Upper lobe of left lung (tissue), 6 donors: Measurements from ENCODE around the gene SPARCL1. TPM values are rescaled to one million over a fixed set of nuclear protein-coding genes. Genes with fewer than 3 reads are reported as not detected.
A peak's percentile ranks its signal among the peaks of the same experiment; 100 is the strongest.

Experiments
- ATAC-seq, 2 donors: fragments of 200-7000 bp; cut with Tn5 transposase; one replicate each; pipeline ENCODE4 v1.9.1; 2022; ENCODE audit warnings: mild to moderate bottlenecking in 2 of 2, moderate library complexity in 2 of 2; ENCODE audit not compliant: low FRiP score in 2 of 2
- DNase-seq, 2 donors: peaks; one replicate each; pipeline ENCODE4 v3.0.0-alpha.2; 2019 to 2020
- H3K27ac ChIP-seq, 4 donors: fragments of 200-600 bp; sonication (generic); one replicate each; pipeline ENCODE4 v1.5.1; 2016 to 2019
- H3K27me3 ChIP-seq, 4 donors: fragments of 200-600 bp; sonication (generic); one replicate each; pipeline ENCODE4 v1.5.1; 2017 to 2019
- H3K36me3 ChIP-seq, 4 donors: fragments of 200-600 bp; sonication (generic); one replicate each; pipeline ENCODE4 v1.5.1; 2016 to 2019
- H3K4me1 ChIP-seq, 4 donors: fragments of 200-600 bp; sonication (generic); one replicate each; pipeline ENCODE4 v1.5.1; 2018 to 2019
- H3K4me3 ChIP-seq, 4 donors: fragments of 200-600 bp; sonication (generic); one replicate each; pipeline ENCODE4 v1.5.1; 2017 to 2019; ENCODE audit warnings: mild to moderate bottlenecking in 2 of 4, moderate library complexity in 1 of 4
- H3K9me3 ChIP-seq, 4 donors: fragments of 200-600 bp; sonication (generic); one replicate each; pipeline ENCODE4 v1.5.1; 2018 to 2019
- EP300 ChIP-seq, 4 donors: sonication (generic); formaldehyde crosslinking; IDR thresholded peaks; one replicate each; pipeline ENCODE4 v1.5.1; 2017; ENCODE audit warnings: antibody characterized with exemption in 4 of 4, control low read depth in 2 of 4
- POLR2A ChIP-seq, 4 donors: fragments of 450-650 bp; IDR thresholded peaks; one replicate each; pipeline ENCODE4 v1.5.1; 2016 to 2017; ENCODE audit warnings: antibody characterized with exemption in 4 of 4, mild to moderate bottlenecking in 2 of 4
- POLR2AphosphoS5 ChIP-seq, 2 donors: sonication (generic); formaldehyde crosslinking; IDR thresholded peaks; one replicate each; pipeline ENCODE4 v1.5.1; 2017; ENCODE audit warnings: antibody characterized with exemption in 2 of 2
- WGBS, 2 donors: methylation state at CpG; one replicate each; pipeline ENCODE4 v1.1.5; 2017 to 2018; 5-methylcytosine and 5-hydroxymethylcytosine counted together
- total RNA-seq, 6 donors: library from RNA; depleted of rRNA in 4 of 6; stranded (reverse); fragments of >200 nt in 4 of 6; gene quantifications; one replicate each; pipeline versions ENCODE4 v1.1.0 to v1.2.1, GENCODE V29; 2016 to 2021
- TF ChIP-seq, protein P1 (sequence below), 6 experiments: fragments of 450-650 bp in 4 of 6; fragments of 200-600 bp in 2 of 6; sonication (generic) in 2 of 6; IDR thresholded peaks; one replicate each; pipeline ENCODE4 v1.5.1; 2016 to 2019; ENCODE audit warnings: antibody characterized with exemption in 6 of 6
- donor health status: DM: no; HTN: no; CAD: no; lungs with moderate emphysema.
- donor health status: DM: no; HTN: yes; CAD: no; lungs with severe emphysema.

The SPARCL1 gene
- total RNA-seq, 6 donors from 2014 or later, result 145 to 406 (median 343) TPM

- H3K4me3 ChIP-seq, result no peak overlapping the region
These were observed 18.0 kb upstream of the SPARCL1 start for GRCh38 chr4:87547016-87547708.

GRCh38 chr4:87545052-87545451 lies 15.9 kb upstream of the SPARCL1 start:
- no peak for TF ChIP-seq POLR2A (IDR thresholded peaks at IDR 0.05)
- TF ChIP-seq, protein P1, sequence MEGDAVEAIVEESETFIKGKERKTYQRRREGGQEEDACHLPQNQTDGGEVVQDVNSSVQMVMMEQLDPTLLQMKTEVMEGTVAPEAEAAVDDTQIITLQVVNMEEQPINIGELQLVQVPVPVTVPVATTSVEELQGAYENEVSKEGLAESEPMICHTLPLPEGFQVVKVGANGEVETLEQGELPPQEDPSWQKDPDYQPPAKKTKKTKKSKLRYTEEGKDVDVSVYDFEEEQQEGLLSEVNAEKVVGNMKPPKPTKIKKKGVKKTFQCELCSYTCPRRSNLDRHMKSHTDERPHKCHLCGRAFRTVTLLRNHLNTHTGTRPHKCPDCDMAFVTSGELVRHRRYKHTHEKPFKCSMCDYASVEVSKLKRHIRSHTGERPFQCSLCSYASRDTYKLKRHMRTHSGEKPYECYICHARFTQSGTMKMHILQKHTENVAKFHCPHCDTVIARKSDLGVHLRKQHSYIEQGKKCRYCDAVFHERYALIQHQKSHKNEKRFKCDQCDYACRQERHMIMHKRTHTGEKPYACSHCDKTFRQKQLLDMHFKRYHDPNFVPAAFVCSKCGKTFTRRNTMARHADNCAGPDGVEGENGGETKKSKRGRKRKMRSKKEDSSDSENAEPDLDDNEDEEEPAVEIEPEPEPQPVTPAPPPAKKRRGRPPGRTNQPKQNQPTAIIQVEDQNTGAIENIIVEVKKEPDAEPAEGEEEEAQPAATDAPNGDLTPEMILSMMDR (IDR thresholded peaks at IDR 0.05), result no peak
- no peak for TF ChIP-seq POLR2AphosphoS5 (IDR thresholded peaks at IDR 0.05)
- TF ChIP-seq EP300 (IDR thresholded peaks at IDR 0.05), result no peak
- Histone ChIP-seq H3K36me3 (no peaks in the 10 kb centered on the region), H3K4me3 (no peak overlapping the region), H3K4me1 (peaks cover 0 to 8% (median 0%) of the 10 kb centered on the region in 4 donors), H3K27ac (no peak overlapping the region), H3K9me3 (no peaks in the 10 kb centered on the region), H3K27me3 (no peaks in the 10 kb centered on the region)
- DNase-seq (no peak), ATAC-seq (no peak)
- WGBS, 2 donors, result 75 to 81% methylated on average over 3 of the region's 3 CpGs

More at GRCh38 chr4:87547016-87547708, 18.0 kb upstream of the SPARCL1 start:
- Histone ChIP-seq H3K4me1 (peaks cover 0 to 8% (median 0%) of the 10 kb centered on the region in 4 donors), H3K27me3 (no peaks in the 10 kb centered on the region), H3K36me3 (no peaks in the 10 kb centered on the region), H3K9me3 (no peaks in the 10 kb centered on the region), H3K27ac (no peak overlapping the region)
- ATAC-seq, result no peak
- DNase-seq, result no peak
- WGBS, 2 donors, result 71 to 87% methylated on average over 5 of the region's 5 CpGs
- TF ChIP-seq, protein P1 (IDR thresholded peaks at IDR 0.05), result no peak
- no peak for TF ChIP-seq POLR2A (IDR thresholded peaks at IDR 0.05)
- TF ChIP-seq EP300 (IDR thresholded peaks at IDR 0.05), result no peak
- no peak for TF ChIP-seq POLR2AphosphoS5 (IDR thresholded peaks at IDR 0.05)

DNA sequence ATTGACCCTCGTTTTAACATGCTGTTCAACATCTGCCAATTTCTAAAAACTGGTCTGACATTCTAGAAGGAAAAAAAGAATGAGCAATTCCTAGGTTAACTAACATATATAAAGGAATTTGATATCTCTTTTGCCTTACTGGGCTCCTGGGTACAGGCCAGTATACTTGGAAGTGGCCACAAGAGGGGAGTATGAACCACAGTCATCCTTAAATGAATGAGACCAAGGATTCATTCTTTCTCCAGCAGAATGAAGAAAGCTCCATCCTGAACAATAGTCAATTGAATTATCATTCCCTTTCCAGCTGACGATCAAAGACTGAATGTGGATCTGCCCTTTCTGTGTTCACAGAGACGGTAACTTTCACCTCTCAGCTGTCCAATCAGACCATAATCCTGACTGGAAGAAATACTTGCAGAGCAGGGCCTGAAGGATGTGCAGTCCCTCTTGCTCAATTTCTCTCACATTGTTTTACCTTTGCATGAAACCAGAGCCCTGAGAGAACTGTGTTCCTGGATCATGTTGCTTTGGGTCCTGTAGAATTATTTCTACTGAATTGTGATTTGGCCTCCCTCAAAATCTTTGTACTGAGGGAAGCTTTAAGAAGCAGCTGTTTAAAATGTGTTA lies 14.8 kb upstream of the SPARCL1 start:
- WGBS, 2 donors, result 39 to 41% methylated on average over 2 to 3 of the region's 3 CpGs
- H3K4me1 ChIP-seq, result peaks cover 0 to 8% (median 0%) of the 10 kb centered on the region in 4 donors
- no peak for TF ChIP-seq POLR2AphosphoS5 (IDR thresholded peaks at IDR 0.05)
- TF ChIP-seq, protein P1 (IDR thresholded peaks at IDR 0.05), result peak; percentile 25 to 51 (median 44)
- no peaks in the 10 kb centered on the region for H3K9me3 ChIP-seq
- no peak overlapping the region for H3K4me3 ChIP-seq
- DNase-seq (no peak), ATAC-seq (peak in 1 of 2 donors; percentile 63)
- H3K27me3 ChIP-seq, result no peaks in the 10 kb centered on the region
- no peaks in the 10 kb centered on the region for H3K36me3 ChIP-seq
- no peak overlapping the region for H3K27ac ChIP-seq

DNA sequence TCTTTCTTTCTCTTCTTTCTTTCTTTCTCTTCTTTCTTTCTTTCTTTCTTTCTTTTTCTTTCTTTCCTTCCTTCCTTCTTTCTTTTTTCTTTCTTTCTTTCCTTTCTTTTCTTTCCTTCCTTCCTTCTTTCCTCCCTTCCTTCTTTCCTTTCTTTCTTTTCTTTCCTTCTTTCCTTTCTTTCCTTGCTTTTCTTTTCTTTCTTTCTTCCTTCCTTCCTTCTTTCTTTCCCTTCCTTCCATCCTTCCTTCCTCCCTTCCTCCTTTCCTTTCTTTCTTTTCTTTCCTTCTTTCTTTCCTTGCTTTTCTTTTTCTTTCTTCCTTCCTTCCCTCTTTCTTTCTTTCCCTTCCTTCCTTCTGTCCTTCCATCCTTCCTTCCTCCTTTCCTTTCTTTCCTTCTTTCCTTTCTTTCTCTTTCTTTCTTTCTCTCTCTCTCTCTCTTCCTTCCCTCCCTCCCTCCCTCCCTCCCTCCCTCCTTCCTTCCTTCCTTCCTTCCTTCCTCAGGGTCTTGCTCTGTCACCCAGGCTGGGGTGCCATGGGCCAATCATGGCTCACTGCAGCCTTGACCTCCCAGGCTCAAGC lies 13.6 kb upstream of the SPARCL1 start:
- TF ChIP-seq, protein P1 (IDR thresholded peaks at IDR 0.05), result no peak
- TF ChIP-seq POLR2AphosphoS5 (IDR thresholded peaks at IDR 0.05), result no peak
- ATAC-seq (no peak), DNase-seq (no peak)
- no peak overlapping the region for H3K4me3 ChIP-seq
- H3K4me1 ChIP-seq, result peaks cover 0 to 8% (median 0%) of the 10 kb centered on the region in 4 donors
- H3K27me3 ChIP-seq, result no peaks in the 10 kb centered on the region
- H3K36me3 ChIP-seq, result no peaks in the 10 kb centered on the region
- no peak overlapping the region for H3K27ac ChIP-seq
- no peaks in the 10 kb centered on the region for H3K9me3 ChIP-seq
